SU-DHL-6 (cell line): Measurements from ENCODE around the gene EMC7.

Experiments used
- H2AFZ ChIP-seq: fragments of 200-600 bp; sonication (generic); 2 replicates; pipeline ENCODE4 v1.6.1; 2014; ENCODE audit warnings: low read depth, mild to moderate bottlenecking, moderate library complexity, mixed read lengths, antibody characterized with exemption, low read length; ENCODE audit not compliant: severe bottlenecking
- H3F3A ChIP-seq: fragments of 200-600 bp; shearing (Covaris generic); 2 replicates; pipeline ENCODE4 v1.6.0; 2016; ENCODE audit warnings: antibody characterized with exemption, mild to moderate bottlenecking; ENCODE audit not compliant: insufficient read depth
- H3K27ac ChIP-seq: fragments of 200-600 bp; sonication (generic); 2 replicates; pipeline ENCODE4 v1.5.1; 2016; ENCODE audit warnings: low read depth, mild to moderate bottlenecking, low read length, moderate library complexity, mixed read lengths
- H3K27me3 ChIP-seq: fragments of 200-600 bp; sonication (generic), shearing (Covaris generic); 2 replicates; pipeline ENCODE4 v1.6.0; 2014; ENCODE audit warnings: mild to moderate bottlenecking, low read length
- H3K36me3 ChIP-seq: fragments of 200-600 bp; sonication (generic); 2 replicates; pipeline ENCODE4 v1.6.1; 2014; ENCODE audit warnings: mild to moderate bottlenecking, low read length, mixed read lengths
- H3K4me2 ChIP-seq: fragments of 300-600, 200-600 bp; shearing (Covaris generic), sonication (generic); 2 replicates; pipeline ENCODE4 v1.6.0; 2014; ENCODE audit warnings: low read length, low read depth, mild to moderate bottlenecking; ENCODE audit not compliant: poor library complexity, severe bottlenecking
- H3K4me3 ChIP-seq: fragments of 200-600 bp; sonication (generic); 2 replicates; pipeline ENCODE4 v1.5.1; 2014; ENCODE audit warnings: antibody characterized with exemption, low read length, mild to moderate bottlenecking, mixed read lengths; ENCODE audit not compliant: insufficient read depth, poor library complexity, severe bottlenecking
- H3K79me2 ChIP-seq: fragments of 200-600 bp; sonication (generic); 2 replicates; pipeline ENCODE4 v1.6.1; 2014; ENCODE audit warnings: mild to moderate bottlenecking, low read length, moderate library complexity; ENCODE audit not compliant: insufficient read depth
- H3K9ac ChIP-seq: fragments of 200-600 bp; sonication (generic); 2 replicates; pipeline ENCODE4 v1.7.0; 2014; ENCODE audit warnings: mild to moderate bottlenecking, low read length
- H3K9me2 ChIP-seq: fragments of 200-600 bp; sonication (generic); replicated peaks from 2 replicates; pipeline ENCODE4 v1.6.1; 2014; ENCODE audit warnings: low read length; ENCODE audit not compliant: insufficient read depth
- H3K9me3 ChIP-seq: fragments of 200-600 bp; sonication (generic); 2 replicates; pipeline ENCODE4 v1.6.1; 2014; ENCODE audit warnings: low read length, mixed read lengths; ENCODE audit not compliant: insufficient read depth
- H4K20me1 ChIP-seq: fragments of 200-600 bp; sonication (generic); 2 replicates; pipeline ENCODE4 v1.6.1; 2014; ENCODE audit warnings: low read depth, mild to moderate bottlenecking, antibody characterized with exemption, low read length, moderate library complexity, mixed read lengths
- EZH2phosphoT487 ChIP-seq: fragments of 200-600 bp; sonication (generic), shearing (Covaris generic); conservative IDR thresholded peaks from 2 replicates; pipeline ENCODE4 v1.6.1; 2018; ENCODE audit warnings: mild to moderate bottlenecking, antibody characterized with exemption, low read length, moderate library complexity, mixed read lengths
- TF ChIP-seq, protein P1 (sequence below): fragments of 200-600 bp; sonication (generic); IDR thresholded peaks from one replicate; pipeline ENCODE4 v1.5.1; 2017; ENCODE audit warnings: antibody characterized with exemption, mild to moderate bottlenecking, low read length, moderate library complexity; ENCODE audit not compliant: insufficient read depth, poor library complexity, severe bottlenecking

The EMC7 gene

GRCh38 chr15:34065941-34066340 is 35.7 kb downstream of the EMC7 start:
- Histone ChIP-seq H3K27ac (no peak overlapping the region), H3F3A (no peaks in the 10 kb centered on the region), H3K79me2 (no peaks in the 10 kb centered on the region), H3K36me3 (no peaks in the 10 kb centered on the region), H2AFZ (no peak overlapping the region), H3K4me2 (no peak overlapping the region), H3K4me3 (no peak overlapping the region), H3K9me2 (no peaks in the 10 kb centered on the region), H3K27me3 (no peaks in the 10 kb centered on the region), H3K9ac (no peak overlapping the region), H3K9me3 (no peaks in the 10 kb centered on the region), H4K20me1 (no peaks in the 10 kb centered on the region)
- TF ChIP-seq, protein P1, sequence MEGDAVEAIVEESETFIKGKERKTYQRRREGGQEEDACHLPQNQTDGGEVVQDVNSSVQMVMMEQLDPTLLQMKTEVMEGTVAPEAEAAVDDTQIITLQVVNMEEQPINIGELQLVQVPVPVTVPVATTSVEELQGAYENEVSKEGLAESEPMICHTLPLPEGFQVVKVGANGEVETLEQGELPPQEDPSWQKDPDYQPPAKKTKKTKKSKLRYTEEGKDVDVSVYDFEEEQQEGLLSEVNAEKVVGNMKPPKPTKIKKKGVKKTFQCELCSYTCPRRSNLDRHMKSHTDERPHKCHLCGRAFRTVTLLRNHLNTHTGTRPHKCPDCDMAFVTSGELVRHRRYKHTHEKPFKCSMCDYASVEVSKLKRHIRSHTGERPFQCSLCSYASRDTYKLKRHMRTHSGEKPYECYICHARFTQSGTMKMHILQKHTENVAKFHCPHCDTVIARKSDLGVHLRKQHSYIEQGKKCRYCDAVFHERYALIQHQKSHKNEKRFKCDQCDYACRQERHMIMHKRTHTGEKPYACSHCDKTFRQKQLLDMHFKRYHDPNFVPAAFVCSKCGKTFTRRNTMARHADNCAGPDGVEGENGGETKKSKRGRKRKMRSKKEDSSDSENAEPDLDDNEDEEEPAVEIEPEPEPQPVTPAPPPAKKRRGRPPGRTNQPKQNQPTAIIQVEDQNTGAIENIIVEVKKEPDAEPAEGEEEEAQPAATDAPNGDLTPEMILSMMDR: no peak
- TF ChIP-seq EZH2phosphoT487: no peak

DNA sequence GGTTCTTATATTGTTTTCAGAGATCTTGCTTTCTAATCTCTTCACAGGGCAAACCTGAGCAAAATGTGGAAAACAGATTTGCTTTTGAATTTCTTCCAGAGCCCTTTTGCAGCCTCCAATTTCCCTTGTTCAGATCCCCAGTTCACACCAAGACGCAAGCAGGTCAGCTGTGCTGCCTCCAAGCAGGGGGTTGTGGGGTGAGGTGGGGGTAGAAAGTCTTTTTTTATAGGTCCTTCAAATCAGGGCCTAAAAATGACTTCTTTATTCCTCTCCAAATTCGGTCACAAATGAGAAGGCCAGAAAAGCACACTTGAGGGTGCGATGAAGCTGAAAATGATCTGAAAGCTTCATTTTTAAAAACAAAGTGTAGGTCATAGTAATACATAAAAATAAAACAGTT is 36.4 kb downstream of the EMC7 start:
- H4K20me1 ChIP-seq: no peaks in the 10 kb centered on the region
- H3K27me3 ChIP-seq: no peaks in the 10 kb centered on the region
- no peaks in the 10 kb centered on the region for H3F3A ChIP-seq
- no peak overlapping the region for H3K4me3 ChIP-seq
- no peaks in the 10 kb centered on the region for H3K9me3 ChIP-seq
- H3K4me2 ChIP-seq: no peak overlapping the region
- H3K36me3 ChIP-seq: no peaks in the 10 kb centered on the region
- H3K27ac ChIP-seq: no peak overlapping the region
- H2AFZ ChIP-seq: no peak overlapping the region
- TF ChIP-seq, protein P1: no peak
- TF ChIP-seq EZH2phosphoT487: no peak
- H3K9ac ChIP-seq: no peak overlapping the region
- no peaks in the 10 kb centered on the region for H3K9me2 ChIP-seq
- H3K79me2 ChIP-seq: no peaks in the 10 kb centered on the region

DNA sequence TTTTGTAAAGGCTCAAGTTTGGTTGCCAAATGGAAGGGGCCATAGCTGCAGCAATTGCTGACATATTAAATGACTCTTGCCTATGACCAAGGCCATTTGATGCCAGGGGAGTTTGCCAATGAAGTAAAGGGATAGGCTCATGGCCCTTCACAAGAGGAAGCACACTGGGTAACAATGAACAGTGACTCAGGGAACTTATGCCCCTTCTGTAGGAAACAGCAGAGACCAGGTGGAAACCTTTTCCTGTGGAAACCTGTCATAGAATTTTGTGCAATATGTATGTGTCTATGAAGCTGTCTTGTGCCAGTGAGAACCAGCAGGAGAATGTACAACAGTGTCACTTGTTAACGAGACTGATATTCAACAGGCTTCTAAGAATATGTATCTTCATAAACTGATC is 37.2 kb downstream of the EMC7 start:
- H3K9ac ChIP-seq: no peak overlapping the region
- no peak overlapping the region for H3K4me2 ChIP-seq
- H2AFZ ChIP-seq: no peak overlapping the region
- TF ChIP-seq, protein P1: no peak
- no peak for TF ChIP-seq EZH2phosphoT487
- H4K20me1 ChIP-seq: no peaks in the 10 kb centered on the region
- H3K9me2 ChIP-seq: no peaks in the 10 kb centered on the region
- no peak overlapping the region for H3K27ac ChIP-seq
- no peaks in the 10 kb centered on the region for H3K9me3 ChIP-seq
- H3K4me3 ChIP-seq: no peak overlapping the region
- H3K79me2 ChIP-seq: no peaks in the 10 kb centered on the region
- H3K27me3 ChIP-seq: no peaks in the 10 kb centered on the region
- no peaks in the 10 kb centered on the region for H3F3A ChIP-seq
- H3K36me3 ChIP-seq: no peaks in the 10 kb centered on the region

DNA sequence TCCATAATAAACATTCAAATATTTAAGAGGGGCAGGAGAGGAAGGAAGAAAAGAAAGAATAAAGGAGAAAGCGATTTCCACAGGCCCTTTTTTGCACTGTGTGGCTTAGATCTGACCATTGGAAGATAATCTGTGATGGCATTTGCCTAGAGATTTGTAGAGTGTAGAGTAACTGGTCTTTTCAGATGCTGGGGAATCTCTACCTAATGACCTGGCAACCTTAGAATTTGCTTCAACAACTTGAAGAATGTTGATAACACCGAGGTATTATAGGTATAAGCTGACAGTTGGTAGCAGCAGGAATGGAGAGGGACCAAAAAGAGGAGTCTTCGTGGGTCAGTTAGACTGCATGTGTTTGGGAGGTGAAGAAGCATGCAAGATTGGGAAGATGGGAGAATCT is 41.7 kb downstream of the EMC7 start:
- Histone ChIP-seq H3K79me2 (no peaks in the 10 kb centered on the region), H3K9me3 (no peaks in the 10 kb centered on the region), H2AFZ (no peak overlapping the region), H3K27me3 (no peaks in the 10 kb centered on the region), H3K36me3 (no peaks in the 10 kb centered on the region), H3K9ac (no peak overlapping the region), H3K4me3 (no peak overlapping the region), H3K27ac (no peak overlapping the region), H4K20me1 (no peaks in the 10 kb centered on the region), H3F3A (no peaks in the 10 kb centered on the region), H3K9me2 (no peaks in the 10 kb centered on the region), H3K4me2 (no peak overlapping the region)
- TF ChIP-seq, protein P1: no peak
- TF ChIP-seq EZH2phosphoT487: no peak
